Spinal cord (tissue), 10 donors: ENCODE measurements around the gene SYT15. TPM values are rescaled to one million over a fixed set of nuclear protein-coding genes. Genes with fewer than 3 reads are reported as not detected.
"Not testable (repeated sequence)": the region's sequence is repeated elsewhere in the genome, so short reads cannot be mapped to it uniquely, and the experiment has no call there.

Source experiments
- DNase-seq, 6 donors: peaks; one replicate each; pipeline versions ENCODE4 v3.0.0 to v3.0.0-alpha.2; 2013 to 2015; ENCODE audit warnings: low spot score in 6 of 6, low read depth in 4 of 6
- H3K27ac ChIP-seq: one replicate; pipeline ENCODE4 v1.5.1; 2013; ENCODE audit warnings: low read depth, low read length, control low read depth
- H3K27me3 ChIP-seq: one replicate; pipeline ENCODE4 v1.6.1; 2013; ENCODE audit warnings: low read length; ENCODE audit not compliant: control insufficient read depth, insufficient read depth
- H3K36me3 ChIP-seq: one replicate; pipeline ENCODE4 v1.6.1; 2013; ENCODE audit warnings: low read length; ENCODE audit not compliant: control insufficient read depth, insufficient read depth
- H3K4me1 ChIP-seq: one replicate; pipeline ENCODE4 v1.6.1; 2013; ENCODE audit warnings: low read length; ENCODE audit not compliant: control insufficient read depth, insufficient read depth
- H3K4me3 ChIP-seq: one replicate; pipeline ENCODE4 v1.5.1; 2013; ENCODE audit warnings: low read depth, low read length, control low read depth
- H3K9me3 ChIP-seq: one replicate; pipeline ENCODE4 v1.6.1; 2013; ENCODE audit warnings: low read length; ENCODE audit not compliant: control insufficient read depth, insufficient read depth
- WGBS: methylation state at CpG from one replicate; pipeline ENCODE4 v1.1.5; 2013; ENCODE audit warnings: missing lambda C conversion rate; ENCODE audit not compliant: insufficient coverage; 5-methylcytosine and 5-hydroxymethylcytosine counted together
- polyA plus RNA-seq, 2 donors: library from polyadenylated mRNA; unstranded; fragments of 120-200 nt; gene quantifications; one replicate each; pipeline ENCODE4 v1.2.1, GENCODE V29; 2013; ENCODE audit not compliant: insufficient read length in 2 of 2
- total RNA-seq, 2 donors: library from RNA; depleted of rRNA in 1 of 2; stranded (reverse); fragments of 120-200 nt in 1 of 2; fragments of >200 nt in 1 of 2; gene quantifications; one replicate each; pipeline versions ENCODE4 v1.2.3 to v1.2.4, GENCODE V29; 2013 to 2014
- donor health status: healthy.

SYT15 gene
- total and polyA plus RNA-seq, 4 donors = 3.3 to 15.2 (median 6.6) TPM

DNA sequence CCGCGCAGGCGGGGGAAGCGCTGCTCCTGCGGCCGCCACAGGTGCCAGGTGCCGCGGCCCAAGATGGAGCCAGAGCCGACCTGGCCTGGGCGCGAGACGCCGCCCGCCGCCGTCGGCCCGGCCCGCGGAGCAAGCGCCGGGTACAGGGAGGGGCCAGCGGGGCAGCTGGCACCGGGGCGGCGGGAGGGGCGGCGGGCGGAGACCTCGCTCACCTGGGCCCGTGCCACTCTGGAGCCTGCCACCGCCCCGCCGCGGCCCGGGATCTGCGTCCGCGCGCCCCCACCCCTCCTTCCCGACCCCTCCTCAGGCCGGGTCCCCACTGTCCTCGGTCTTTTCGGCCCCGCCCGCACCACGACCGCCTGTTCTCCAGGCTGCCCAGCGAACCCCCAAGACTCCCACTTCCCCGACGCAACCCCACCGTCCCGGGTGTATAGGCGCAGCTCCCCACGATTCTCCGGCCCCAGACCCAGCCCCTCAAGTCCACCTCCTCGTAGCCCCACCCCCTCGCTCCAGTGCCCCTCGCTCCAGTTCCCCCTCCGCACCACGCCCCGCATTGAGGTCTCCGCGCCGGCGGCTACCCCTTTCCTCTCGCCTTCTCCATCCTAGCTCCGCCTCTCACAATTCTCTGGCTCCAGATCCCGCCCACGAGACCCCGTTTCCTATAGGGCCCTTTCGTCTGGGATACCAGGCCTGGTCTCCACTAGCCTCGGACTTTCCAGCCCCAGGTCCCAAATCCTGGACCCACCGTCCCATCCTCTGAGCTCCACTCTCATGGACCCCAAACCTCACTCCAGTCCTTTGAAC is 22.2 kb upstream of the SYT15 start, which contains the start of gene GPRIN2:
TSS of gene GPRIN2 (minus strand) at position 144 of the 804 bp plus-strand sequence. CDS start 5,922 bp downstream, outside the sequence.
- 1% methylated on average over 73 of the region's 74 CpGs for WGBS

DNA sequence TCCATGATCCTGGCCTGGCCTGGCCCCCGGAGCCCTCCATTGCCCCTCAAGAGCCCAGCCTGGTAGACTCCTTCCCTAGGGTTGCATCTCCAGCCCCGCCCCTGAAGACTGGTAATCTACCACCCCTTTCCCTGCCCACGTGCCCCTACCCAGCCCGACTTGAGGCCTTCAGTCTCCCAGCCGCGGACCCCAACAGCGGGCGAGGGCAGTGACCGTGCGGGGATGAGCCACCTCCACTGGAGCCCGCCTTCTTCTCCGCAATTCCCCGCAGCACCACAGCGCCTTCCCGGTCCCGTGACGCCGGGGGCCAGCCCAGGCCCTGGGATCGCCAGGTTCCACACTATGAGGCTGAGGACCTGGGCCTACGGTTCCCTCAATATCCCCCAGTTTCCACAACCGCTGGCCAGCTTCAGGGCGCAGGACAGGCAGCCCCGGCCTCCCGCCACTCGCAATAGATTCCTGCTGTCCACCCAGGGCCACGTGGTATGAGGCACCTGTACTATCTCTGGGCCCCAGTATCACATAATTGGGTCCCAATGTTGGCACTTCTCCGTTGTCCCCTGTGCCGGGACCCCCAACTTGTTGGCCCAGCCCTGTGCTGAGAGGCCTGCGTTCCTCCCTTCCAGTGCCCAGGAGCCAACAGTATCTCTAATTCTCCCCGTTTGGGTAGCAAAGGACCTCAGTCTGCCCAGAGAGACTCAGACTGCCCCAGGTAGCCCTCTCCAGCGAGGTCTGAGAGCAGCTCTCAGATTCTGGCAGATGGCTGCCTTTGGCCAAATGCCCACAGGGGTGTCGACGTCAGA is 21.4 kb upstream of the SYT15 start:
- WGBS = 85% methylated on average over 33 of the region's 33 CpGs
- Histone ChIP-seq H3K27me3 (peaks cover 42% of the 10 kb centered on the region), H3K4me1 (peaks cover 44% of the 10 kb centered on the region), H3K27ac (no peak overlapping the region), H3K4me3 (no peak overlapping the region), H3K36me3 (peaks cover 11% of the 10 kb centered on the region), H3K9me3 (no peaks in the 10 kb centered on the region)
- no peak for DNase-seq

More for the DNA sequence above, 22.2 kb upstream of the SYT15 start, which contains the start of gene GPRIN2:
- no peaks in the 10 kb centered on the region for H3K9me3 ChIP-seq
- H3K27me3 ChIP-seq = peaks cover 42% of the 10 kb centered on the region
- H3K4me3 ChIP-seq = peak within 1 kb of the TSS; percentile 46
- H3K36me3 ChIP-seq = peaks cover 16% of the 10 kb centered on the region
- no peak within 1 kb of the TSS for H3K27ac ChIP-seq
- peaks cover 52% of the 10 kb centered on the region for H3K4me1 ChIP-seq
- peak in 2 of 6 donors; percentile 65 to 86 for DNase-seq

GRCh38 chr10:46558122-46558391 is 20.9 kb upstream of the SYT15 start:
- WGBS = no CpG with 5 or more reads among the region's 1 CpG
- Histone ChIP-seq H3K4me1 (peaks cover 39% of the 10 kb centered on the region), H3K27me3 (peaks cover 42% of the 10 kb centered on the region), H3K36me3 (peaks cover 7% of the 10 kb centered on the region), H3K9me3 (no peaks in the 10 kb centered on the region), H3K4me3 (no peak overlapping the region), H3K27ac (no peak overlapping the region)
- no peak for DNase-seq

DNA sequence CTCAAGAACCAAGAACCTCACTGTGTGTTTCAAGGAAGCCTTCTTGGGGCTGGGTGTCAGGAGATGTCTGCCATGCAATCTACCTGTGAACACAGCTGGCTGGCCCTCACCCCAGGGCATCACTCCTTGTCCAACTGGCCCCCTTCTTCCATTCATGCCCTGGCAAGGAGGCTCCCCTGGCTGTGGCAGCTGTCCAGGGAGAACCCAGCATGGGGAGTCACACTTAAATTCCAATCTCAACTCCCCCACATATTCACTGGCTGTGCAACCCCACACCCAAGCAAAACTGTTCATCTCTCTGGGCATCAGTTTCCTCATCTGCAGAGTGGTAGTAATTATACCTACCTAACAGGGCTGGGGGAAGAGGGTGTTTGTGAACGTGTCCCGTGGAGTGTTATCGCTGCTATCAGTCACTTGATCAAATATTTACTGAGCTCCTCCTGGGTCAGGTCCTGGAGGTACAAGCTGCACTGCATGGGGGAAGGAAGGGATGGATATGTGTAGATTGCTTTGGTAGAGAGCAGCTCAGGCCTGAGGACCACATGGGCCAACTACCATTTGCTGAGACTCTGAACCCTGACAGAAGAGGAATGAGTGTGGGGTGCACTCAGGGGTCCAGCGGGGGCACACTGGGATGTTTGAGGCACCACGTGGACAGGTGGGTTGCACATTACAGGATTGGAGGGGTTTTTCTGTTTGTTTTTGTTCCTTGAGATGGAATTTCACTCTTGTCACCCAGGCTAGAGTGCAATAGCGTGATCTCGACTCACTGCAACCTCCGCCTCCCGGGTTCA is 20.3 kb upstream of the SYT15 start:
- WGBS = 89% methylated on average over 9 of the region's 9 CpGs
- Histone ChIP-seq H3K9me3 (no peaks in the 10 kb centered on the region), H3K27me3 (peaks cover 42% of the 10 kb centered on the region), H3K4me1 (peaks cover 34% of the 10 kb centered on the region), H3K27ac (no peak overlapping the region), H3K4me3 (no peak overlapping the region), H3K36me3 (peaks cover 2% of the 10 kb centered on the region)
- no peak for DNase-seq

DNA sequence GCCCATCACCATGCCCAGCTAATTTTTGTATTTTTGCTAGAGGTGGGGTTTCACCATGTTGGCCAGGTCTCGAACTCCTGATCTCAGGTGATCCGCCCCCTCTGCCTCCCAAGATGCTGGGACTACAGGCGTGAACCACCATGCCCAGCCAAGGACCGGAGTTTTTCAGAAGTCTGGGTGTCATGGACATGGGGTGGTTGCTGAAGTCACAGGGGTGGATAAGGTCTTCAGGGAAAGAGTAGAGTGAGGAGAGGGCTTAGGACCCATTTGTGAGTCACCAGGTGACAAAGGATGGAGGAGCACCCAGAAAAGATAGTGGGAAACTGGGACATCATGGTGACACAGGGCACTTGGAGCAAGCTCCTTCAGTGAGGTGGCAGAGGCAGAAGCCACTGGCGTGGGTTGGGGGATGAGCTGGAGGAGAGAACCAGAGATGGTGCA is 19.7 kb upstream of the SYT15 start:
- H3K4me3 ChIP-seq = no peak overlapping the region
- no peak overlapping the region for H3K27ac ChIP-seq
- H3K9me3 ChIP-seq = no peaks in the 10 kb centered on the region
- peaks cover 32% of the 10 kb centered on the region for H3K4me1 ChIP-seq
- no peak for DNase-seq
- H3K27me3 ChIP-seq = peaks cover 42% of the 10 kb centered on the region
- 95% methylated on average over 5 of the region's 5 CpGs for WGBS
- H3K36me3 ChIP-seq = peaks cover 2% of the 10 kb centered on the region

- H3K27ac ChIP-seq = no peak overlapping the region
- peaks cover 22% of the 10 kb centered on the region for H3K4me1 ChIP-seq
- no peak for DNase-seq
- peaks cover 38% of the 10 kb centered on the region for H3K27me3 ChIP-seq
- peaks cover 2% of the 10 kb centered on the region for H3K36me3 ChIP-seq
- WGBS = 85% methylated on average over 5 of the region's 5 CpGs
- no peak overlapping the region for H3K4me3 ChIP-seq
- no peaks in the 10 kb centered on the region for H3K9me3 ChIP-seq
Measured at GRCh38 chr10:46560381-46560780, 18.5 kb upstream of the SYT15 start.

- H3K36me3 ChIP-seq = peaks cover 2% of the 10 kb centered on the region
- H3K4me1 ChIP-seq = peaks cover 16% of the 10 kb centered on the region
- no peak overlapping the region for H3K27ac ChIP-seq
- no peak for DNase-seq
- 60% methylated on average over 1 of the region's 1 CpG for WGBS
- no peaks in the 10 kb centered on the region for H3K9me3 ChIP-seq
- H3K27me3 ChIP-seq = peaks cover 32% of the 10 kb centered on the region
- no peak overlapping the region for H3K4me3 ChIP-seq
Measured at GRCh38 chr10:46560952-46561351, 18.0 kb upstream of the SYT15 start.

- H3K27me3 ChIP-seq, H3K27ac ChIP-seq, H3K36me3 ChIP-seq, H3K4me3 ChIP-seq, H3K9me3 ChIP-seq, H3K4me1 ChIP-seq: not testable (repeated sequence)
- DNase-seq = peak in 2 of 6 donors; percentile 81 to 90
- WGBS = 34% methylated on average over 2 of the region's 6 CpGs
Measured at GRCh38 chr10:46565591-46566332, 13.2 kb upstream of the SYT15 start.

GRCh38 chr10:46567151-46567550 is 11.8 kb upstream of the SYT15 start:
- not testable (repeated sequence) for DNase-seq, H3K4me1 ChIP-seq, H3K9me3 ChIP-seq, H3K36me3 ChIP-seq, H3K27me3 ChIP-seq, H3K27ac ChIP-seq, H3K4me3 ChIP-seq
- WGBS = no CpG with 5 or more reads among the region's 9 CpGs
